HG03139 (cell line): ENCODE results near the gene RBM33.
A peak's percentile ranks its signal among the peaks of the same experiment; 100 is the strongest.

Experiments
- ATAC-seq: cut with Tn5 transposase; IDR thresholded peaks from one replicate; pipeline ENCODE4 v1.9.1; 2021; ENCODE audit not compliant: unreplicated experiment

Gene RBM33

DNA sequence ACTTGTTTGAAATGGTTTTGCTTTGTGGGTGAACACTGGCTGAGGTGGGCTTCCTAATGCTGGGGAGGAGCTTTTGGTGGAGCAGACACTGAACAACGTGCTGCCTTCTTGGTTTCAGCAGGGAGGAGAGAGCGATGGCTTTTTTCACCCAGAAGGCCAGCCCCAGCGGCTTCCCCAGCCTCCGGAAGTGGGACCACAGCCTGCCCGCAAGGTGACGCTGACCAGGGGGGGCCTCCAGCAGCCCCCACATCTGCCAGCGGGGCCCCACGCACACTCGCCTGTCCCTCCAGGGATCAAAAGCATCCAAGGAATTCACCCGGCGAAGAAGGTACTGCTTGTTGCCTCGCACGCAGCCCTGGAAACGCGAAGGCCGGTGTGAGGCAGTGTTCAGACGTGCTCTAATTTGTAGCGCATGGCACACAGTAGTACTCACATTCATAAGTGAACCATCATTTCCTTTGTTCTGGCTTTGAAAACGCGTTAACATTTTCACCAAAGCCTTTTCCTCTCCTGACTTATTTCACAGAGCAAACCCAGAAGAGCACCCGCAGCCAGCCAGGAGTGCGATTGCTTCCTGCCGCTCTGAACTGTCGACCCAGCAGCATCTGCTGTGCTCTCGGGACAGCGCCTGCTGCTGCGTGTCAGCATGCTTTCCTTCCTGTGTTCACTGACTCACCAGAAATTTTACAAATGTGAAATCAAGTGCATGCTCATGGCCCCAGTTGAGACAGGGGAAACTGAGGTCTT, 119.4 kb downstream of the RBM33 start:
- peak; percentile 61 for ATAC-seq

DNA sequence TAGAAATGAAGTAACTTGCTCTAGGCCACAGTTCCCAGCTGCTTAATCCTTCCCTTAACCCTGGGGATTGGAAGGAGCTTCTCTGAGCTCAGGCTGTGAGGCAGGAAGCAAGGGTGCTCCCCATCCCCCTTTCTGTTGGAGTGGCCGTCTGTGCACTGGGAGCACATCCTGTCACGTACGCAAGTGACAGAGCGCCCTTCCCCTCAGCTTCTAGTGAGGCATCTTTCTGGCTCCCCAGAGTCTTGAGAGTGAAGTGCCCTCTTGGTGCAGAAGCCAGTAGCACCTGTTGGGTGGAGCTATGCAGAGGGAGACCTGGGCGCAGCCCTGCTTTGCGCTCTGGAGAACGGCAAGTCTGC, 120.0 kb downstream of the RBM33 start:
- ATAC-seq: peak; percentile 48

DNA sequence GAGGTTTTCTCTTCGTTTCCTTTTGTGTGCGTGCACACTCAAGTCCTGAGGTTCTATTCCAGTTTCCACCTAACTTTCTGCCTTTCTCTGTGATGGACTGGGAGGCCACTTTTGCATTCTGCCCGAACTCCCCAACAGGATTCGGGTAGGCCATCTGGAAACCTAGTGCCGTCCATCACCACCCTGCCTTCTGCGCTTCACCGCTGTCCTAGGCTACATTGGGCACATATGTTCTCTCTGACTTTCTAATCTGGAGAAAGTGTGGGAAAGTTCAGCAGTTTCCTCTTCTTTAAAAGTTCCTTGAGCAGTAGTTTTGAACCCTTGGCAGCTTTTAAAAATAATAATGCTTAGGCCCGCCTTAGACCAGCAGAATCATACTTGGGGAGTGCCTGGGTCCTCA, 121.0 kb downstream of the RBM33 start:
- ATAC-seq: no peak

DNA sequence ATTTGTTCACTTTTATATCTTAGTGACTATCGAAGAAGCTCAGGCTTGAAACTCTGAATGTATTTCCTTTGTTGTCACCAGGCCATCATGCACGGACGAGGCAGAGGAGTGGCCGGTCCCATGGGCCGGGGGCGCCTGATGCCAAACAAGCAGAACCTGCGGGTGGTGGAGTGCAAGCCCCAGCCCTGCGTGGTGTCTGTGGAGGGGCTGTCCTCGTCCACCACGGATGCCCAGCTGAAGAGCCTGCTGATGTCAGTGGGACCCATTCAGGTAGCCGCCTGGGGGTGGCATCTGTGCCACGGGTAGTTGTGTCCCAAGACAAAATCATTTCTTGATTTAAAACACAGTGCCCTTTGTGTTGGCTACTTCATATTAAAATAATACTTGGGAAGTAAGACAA, 121.9 kb downstream of the RBM33 start:
- no peak for ATAC-seq

DNA sequence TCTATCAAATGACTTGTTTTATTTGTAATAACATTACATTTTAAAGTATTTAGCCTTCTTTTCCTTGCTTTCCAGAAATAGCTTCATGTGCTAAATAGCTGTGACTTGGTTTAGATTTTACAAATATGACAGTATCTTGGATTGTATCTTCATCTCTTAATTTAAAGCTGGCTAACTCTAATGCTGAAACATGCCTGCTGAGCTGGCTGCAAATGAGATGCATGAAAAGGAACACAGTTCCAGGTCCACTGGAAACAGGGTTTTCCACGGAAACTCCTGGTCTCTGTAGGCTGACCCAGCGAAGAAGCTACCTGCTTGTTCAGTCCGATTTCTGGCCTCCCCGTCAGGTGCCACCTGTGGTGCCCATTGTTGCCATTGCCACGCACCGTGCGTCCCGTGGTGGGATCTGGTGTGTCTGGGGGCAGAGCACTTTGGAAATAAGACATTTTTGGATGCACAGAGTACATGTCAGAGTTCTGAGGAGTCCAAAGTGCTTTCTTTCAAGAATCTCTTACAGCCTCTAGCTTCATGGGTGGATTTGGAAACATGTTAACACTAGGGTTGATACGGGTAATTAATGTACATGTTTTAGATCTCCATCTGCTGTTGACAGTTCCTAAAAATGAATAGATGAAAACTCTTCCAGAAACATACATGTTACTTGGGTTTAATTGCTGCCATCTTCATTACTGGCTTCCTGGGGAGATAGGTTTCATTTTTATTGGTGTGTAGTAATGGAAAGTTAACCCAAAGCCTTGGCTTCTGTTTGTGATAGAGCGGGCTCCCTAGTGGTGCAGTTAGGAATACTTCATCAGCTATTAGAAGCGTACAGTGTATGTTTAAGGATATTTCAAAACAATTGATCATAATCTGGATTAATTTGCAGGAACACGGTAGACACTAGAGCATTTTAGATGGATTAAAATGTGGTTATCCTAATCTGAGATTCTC, 122.8 kb downstream of the RBM33 start:
- no peak for ATAC-seq

DNA sequence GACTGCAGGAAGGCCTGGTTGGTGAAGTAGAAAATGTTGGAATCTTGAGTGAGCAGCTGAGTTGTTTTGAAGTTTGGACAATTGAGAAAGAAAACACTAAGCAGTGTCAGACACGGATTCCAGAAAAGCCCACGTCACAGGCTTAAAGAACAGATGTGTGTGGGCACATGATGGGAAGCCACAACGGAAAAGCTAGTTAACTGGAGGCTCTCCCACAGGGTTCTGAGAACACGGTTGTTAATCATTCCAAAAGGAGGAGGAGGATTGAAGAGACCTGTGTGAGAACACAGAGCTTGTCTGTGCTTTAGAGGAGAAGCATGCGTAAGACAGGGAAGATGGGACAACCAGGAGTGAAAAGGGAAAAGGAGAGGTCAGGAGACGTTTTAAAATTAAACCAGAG, 125.2 kb downstream of the RBM33 start:
- ATAC-seq: no peak

DNA sequence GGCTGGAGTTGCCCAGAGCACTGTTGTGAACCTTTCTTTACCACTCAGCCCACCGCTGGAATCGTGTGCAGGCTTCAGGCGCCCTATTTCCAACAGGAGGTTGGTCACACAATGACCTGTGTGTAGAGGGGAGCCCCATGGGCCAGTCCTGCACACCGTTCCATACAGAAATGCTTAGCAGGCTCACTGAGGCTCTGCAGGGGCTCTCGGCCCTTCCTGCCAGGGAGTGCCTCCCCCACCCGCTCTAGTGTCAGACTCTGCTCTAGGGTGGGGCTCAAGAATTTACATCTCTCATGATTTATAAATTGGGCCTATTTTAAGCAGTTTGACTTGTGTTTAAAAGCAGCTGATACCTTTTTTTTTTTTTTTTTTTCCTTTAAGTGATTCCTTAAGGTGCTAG, 125.8 kb downstream of the RBM33 start:
- no peak for ATAC-seq

DNA sequence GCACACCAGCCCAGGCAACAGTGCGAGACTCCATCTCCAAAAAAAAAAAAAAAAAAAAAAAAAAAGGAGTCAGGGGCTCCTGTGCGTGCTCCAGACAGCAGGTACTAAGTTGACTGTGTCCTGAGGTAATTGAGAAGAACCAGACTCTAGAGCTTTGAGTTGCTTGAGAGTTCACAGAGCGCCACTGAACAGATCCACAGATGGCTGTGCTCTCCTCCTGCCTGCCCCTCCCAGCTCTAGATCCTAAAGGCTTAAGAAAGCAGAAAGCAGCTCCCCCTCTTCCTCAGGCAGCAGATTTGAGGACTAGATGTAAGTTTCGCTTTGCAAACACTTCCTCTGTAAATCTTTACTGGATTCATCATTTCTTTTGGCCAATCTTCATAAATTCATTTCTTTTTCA, 129.1 kb downstream of the RBM33 start:
- ATAC-seq: no peak

DNA sequence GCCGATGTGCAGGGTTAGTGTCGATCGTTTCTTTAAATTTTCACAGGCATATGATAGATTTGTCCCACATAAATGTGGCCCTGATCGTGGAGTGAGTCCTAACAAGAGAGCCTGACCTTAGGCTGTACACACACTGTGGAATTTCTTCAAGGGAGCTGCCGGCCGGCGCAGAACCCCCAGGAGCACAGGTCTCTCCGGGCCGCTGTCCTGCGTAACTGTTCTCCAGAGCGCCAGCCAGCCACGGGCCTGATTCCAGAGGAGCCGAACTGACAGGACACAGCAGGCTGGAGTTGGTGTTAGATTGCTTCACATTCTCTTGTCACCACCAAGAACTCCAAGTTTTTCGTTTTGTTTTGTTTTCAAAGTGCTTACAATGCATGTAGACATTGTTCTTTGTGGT, 130.5 kb downstream of the RBM33 start:
- ATAC-seq: no peak

DNA sequence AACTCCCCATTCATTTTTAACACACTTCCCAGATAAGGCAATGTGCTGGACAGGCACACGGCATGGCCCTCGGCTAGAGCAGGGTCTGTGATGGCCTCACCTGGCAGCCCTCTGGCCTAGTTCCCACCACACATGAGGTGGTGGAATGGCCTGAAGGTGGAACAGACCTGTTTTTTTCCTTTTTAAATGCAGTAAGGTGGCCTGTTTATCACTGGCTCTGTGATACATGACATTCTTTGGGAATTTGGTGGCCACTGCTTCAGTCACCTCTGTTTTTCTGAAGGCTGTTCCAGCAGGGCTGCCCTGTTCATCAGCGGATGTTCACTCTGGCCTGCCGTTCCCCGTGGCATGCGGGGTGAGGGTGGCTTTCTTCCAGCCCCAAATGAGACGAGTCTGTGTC, 131.2 kb downstream of the RBM33 start:
- ATAC-seq: no peak

DNA sequence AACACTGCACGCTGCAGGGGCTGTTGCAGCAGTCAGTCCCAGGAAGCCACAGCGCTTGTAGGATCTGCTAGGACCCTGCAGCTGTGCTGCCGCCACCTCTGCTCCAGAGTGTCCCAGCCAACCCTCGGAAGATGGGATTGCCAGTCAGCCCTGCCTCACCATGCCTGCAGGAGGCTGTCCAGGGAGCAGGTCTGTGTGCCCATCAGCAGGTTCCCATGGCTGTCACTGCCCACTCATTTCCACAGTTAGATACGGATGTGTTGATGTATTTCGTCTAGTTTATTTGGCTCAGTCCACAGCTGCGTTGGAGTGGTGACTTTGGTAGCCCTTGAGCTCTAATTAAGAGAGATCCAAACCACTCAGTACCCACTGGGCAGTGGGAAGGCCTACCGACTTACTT, 132.1 kb downstream of the RBM33 start:
- no peak for ATAC-seq

DNA sequence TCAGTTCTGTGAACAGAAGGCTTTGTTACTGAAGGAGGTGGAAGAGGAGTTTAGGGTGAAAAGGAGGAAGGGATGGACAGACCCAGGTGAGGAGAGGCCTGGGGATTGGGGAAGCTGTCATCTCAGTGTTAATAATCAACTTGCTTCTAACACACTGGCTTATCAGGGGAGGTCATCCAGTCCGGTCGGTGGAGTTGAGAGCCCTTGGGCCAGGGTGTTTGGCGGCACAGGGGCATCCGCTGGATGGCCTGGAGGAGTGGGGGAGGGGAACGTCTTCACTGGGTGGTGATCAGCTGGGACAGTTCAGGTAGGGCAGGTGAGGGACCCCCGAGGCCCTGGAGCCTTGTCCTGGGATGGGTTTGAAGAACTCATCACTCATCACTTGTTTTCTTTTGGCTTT, 133.9 kb downstream of the RBM33 start:
- ATAC-seq: no peak

DNA sequence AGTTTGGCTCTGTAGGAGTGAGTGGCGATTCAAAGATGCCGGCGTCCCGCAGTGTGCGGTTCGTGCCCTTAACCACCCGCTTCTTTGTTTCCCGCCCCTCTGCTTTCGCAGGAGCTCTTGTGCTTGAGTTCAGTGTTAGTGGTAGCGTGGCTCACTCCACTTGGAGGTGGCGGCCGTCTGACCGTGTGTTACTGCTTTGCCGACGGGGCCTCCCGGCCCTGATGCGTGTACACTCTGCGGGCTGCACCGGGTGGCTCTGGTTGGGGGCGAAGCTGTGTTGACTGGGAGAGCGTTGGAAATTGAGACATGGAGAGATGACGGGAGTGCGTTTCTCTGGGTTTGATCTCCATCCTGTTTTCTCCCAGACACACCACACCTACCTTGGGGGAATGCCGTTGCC, 136.4 kb downstream of the RBM33 start:
- no peak for ATAC-seq

DNA sequence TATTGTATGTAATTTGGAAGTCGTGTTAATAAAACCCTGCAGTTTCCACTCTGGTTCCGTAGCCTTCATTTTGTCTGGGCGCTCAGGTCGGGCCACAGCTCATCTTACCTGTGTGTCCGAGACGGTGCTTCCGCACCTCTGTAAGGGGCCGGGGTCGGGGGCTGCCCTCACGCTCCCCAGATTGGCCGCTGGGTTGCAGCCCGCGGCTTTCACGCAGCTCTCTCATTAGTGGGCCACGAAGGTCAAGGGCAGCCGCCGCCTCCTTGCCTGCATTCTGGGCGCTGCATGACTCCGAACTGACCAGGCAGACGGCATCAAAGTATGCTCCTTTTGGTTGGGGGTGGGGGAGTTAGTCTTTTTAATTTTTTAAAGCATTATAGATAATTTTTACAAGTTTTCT, 137.0 kb downstream of the RBM33 start:
- ATAC-seq: no peak

DNA sequence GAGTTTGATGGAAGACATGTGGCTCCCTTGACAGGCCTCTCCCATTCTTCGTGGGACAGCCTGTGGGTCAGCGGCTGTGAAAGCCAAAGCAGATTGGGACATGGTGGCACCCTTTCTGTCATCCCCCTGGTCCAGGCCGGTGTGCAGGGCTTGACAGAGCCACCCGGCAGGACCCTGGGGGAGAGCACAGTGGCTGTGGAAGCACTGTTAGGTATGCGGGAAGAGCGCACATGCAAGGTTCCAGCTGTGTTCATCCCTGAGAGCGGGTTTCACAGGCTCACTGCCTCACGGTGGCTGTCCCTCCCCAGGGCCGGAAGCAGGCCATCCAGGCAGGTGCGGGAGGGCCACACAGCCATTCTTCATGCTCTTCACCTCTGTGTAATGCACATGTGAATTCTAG, 138.0 kb downstream of the RBM33 start:
- ATAC-seq: no peak

DNA sequence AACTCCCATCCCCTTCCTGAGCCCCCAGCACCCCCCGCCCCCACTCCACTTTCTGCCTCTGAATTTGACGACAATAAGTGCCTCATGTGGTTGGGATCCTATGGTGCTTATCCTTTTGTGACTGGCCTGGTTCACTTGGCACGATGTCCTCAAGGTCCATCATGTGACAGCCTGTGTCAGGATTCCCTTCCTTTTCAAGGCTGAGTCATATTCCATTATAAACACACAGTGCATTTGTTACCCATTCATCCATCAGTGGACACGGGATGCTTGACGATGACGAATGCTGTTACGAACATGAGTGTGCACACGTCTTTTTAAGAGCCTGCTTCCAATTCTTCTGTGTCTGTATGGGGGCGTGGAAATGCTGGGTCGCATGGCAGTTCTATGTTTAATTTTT, 141.1 kb downstream of the RBM33 start:
- no peak for ATAC-seq

DNA sequence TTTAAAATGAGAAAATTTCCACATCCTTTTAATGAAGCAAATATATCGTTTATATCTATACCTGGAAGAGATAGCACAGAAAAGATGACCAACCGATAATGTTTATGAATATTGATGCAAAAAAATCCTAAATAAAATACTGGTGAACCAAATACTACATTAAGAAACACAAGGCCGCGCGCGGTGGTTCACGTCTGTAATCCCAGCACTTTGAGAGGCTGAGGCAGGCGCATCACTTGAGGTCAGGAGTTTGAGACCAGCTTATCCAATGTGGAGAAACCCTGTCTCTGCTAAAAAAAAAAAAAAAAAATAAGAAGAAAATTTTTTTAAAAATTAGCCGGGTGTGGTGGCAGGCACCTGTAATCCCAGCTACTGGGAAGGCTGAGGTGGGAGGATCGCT, 142.0 kb downstream of the RBM33 start:
- ATAC-seq: no peak

DNA sequence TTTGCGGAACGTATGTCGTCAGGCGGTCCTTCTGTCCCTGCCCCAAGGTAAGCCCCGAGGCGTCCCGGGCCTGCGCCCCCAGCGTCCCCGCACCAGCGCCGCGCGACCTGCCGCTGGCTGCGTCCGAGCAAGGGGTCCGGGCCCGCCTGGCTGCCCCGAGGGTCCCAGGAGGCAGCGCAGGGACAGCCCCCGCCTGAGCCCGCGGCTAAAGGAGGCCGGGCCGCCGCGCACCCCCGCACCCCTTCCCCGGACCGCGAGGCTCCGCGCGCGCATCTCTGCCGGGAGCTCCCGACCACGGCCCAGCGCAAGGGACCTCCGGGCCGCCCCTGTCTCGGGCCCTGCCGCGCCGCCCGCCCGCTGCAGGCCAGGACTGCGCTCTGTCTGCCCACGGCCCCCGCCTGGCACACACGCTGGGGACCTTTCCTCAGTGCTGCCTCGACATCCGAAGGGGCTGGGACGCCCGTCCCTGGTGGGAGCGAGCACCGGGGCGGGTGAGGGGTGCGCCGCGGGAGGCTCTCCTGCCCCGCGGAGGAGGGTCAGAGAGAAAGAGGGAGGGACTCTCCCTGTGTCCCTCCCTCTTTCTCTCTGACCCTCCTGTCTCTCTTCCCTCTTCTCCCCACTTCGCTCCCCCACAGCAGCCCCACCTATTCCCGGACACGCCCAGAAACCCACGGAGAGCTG, 142.8 kb downstream of the RBM33 start:
- ATAC-seq: no peak

DNA sequence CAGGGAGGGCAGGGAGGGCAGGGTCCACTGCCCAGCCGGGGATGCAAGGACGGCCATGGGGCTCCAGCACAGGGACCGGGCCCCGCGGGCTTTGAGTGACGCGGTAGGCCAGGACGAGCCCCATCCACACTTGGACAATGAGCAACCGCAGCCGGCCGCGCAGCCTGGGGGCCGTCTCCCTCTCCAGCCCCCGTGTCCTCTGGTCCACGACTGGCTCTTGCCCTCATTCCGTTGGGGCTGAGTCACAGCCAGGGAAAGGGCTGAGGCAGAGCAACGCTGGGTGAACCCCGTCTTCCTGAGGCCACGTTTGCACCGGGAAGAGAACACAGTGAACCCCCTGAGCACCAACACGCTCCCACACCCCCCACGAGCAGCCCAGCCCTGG, 144.1 kb downstream of the RBM33 start:
- ATAC-seq: no peak

DNA sequence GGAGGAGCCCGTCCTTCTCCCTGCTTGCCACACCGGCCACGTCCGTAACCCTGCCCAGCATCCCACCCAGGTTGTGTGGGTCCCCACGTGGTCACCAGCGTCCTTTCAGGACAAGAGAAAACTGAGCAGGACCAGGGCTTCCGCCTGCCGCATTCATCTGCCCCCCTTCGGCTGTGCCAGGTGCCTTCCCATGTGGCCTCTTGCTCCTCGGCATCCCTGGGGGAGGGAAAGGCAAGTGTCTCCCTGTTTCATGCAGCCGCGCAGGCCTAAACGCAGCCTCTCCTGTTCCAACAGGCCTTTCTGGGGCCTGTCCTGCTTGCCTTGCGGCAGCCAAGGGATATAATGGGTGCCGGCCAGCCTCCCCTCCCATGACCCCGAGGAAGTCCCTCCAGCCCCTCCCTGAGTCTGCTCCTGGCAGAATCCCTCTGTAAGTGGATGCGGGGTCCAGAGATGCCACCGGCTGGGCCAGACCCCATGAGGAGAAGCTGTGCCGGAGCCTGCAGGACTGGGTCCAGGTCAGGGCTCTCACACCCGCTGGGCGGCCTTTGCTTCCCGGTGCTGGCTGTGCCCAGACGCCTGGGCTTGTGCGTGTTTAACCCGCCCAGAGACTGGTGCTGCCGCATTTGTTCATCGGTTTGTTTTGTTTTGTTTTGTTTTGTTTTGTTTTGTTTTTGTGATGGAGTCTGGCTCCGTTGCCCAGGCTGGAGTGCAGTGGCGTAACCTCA, 144.7 kb downstream of the RBM33 start:
- ATAC-seq: no peak

DNA sequence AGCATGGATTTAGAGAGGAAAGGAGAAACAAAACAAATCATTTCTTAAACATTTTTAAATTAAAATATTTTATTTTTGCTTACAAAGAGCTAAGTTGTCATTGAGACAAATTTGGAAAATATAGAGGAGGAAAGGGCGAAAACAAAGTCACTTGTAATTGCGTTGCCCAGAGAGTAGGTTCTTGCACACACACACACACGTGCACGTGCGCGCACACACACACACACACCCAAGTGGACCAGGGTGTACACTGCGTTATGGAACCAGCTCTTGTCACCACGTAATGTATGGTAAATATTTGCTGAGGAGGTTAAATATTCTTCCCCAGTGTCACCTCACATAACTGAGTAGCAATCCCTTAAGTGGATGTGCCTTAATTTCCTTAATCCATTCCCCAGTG, 146.2 kb downstream of the RBM33 start:
- no peak for ATAC-seq
